H1 (cell line): ENCODE results near the gene RGS8. TPM values are rescaled to one million over a fixed set of nuclear protein-coding genes. Genes with fewer than 3 reads are reported as not detected.

Experiments
- CTCF ChIA-PET: fragments of 300-600 bp; sonication (Branson Sonifier 250); formaldehyde crosslinking; loops from one replicate; lab custom pipeline; 2021; ENCODE audit not compliant: partially characterized antibody; lab: Charles Lee
- POLR2A ChIA-PET: fragments of 300-600 bp; sonication (Branson Sonifier 250); formaldehyde crosslinking; loops from one replicate; lab custom pipeline; 2021; ENCODE audit warnings: inconsistent platforms; ENCODE audit not compliant: partially characterized antibody; lab: Charles Lee
- DNase-seq, 2 experiments: peaks; one replicate each; pipeline versions ENCODE4 v3.0.0 to v3.0.0-alpha.2; 2010 to 2022; ENCODE audit warnings: low spot score in 2 of 2, low read depth in 1 of 2, mixed read lengths in 1 of 2
- FAIRE-seq: peaks from 2 replicates; lab custom pipeline; 2011; peaks lifted over from hg19 to GRCh38; lab: Jason Lieb, UNC
- H2AFZ ChIP-seq: 2 replicates; pipeline ENCODE4 v1.8.1; 2012; ENCODE audit warnings: low read length, inconsistent platforms
- H2AK5ac ChIP-seq: 2 replicates; pipeline ENCODE4 v1.6.1; 2013; ENCODE audit warnings: low read depth, low read length
- H2BK120ac ChIP-seq: replicated peaks from 2 replicates; pipeline ENCODE3; 2013; ENCODE audit warnings: low read depth, low read length, inconsistent platforms
- H2BK12ac ChIP-seq: 2 replicates; pipeline ENCODE4 v1.6.1; 2013; ENCODE audit warnings: low read depth, low read length
- H2BK15ac ChIP-seq: 2 replicates; pipeline ENCODE4 v1.6.1; 2013; ENCODE audit warnings: low read length
- H2BK20ac ChIP-seq: 2 replicates; pipeline ENCODE4 v1.6.1; 2013; ENCODE audit warnings: low read length
- H2BK5ac ChIP-seq: 2 replicates; pipeline ENCODE4 v1.6.1; 2013; ENCODE audit warnings: low read depth, low read length
- H3K14ac ChIP-seq: 2 replicates; pipeline ENCODE4 v1.6.1; 2013; ENCODE audit warnings: inconsistent platforms; ENCODE audit not compliant: insufficient read length
- H3K18ac ChIP-seq: 2 replicates; pipeline ENCODE4 v1.6.1; 2013; ENCODE audit warnings: low read length; ENCODE audit errors: extremely low read depth
- H3K23ac ChIP-seq: 2 replicates; pipeline ENCODE4 v1.6.1; 2013; ENCODE audit warnings: inconsistent platforms; ENCODE audit not compliant: insufficient read length
- H3K23me2 ChIP-seq: 2 replicates; pipeline ENCODE4 v1.6.1; 2013; ENCODE audit warnings: low read depth, low read length
- H3K27ac ChIP-seq: 2 replicates; pipeline ENCODE4 v1.6.1; 2011; ENCODE audit warnings: low read depth, low read length, inconsistent platforms
- H3K27me3 ChIP-seq, 4 experiments: replicated peaks in 1 of 4; 1 replicate in 1 of 4; 2 replicates in 3 of 4; pipeline versions ENCODE4 v1.6.1 to v1.8.1; 2011 to 2013; ENCODE audit warnings: low read length in 3 of 4, mild to moderate bottlenecking in 3 of 4, inconsistent platforms in 2 of 4, mixed read lengths in 2 of 4, moderate library complexity in 1 of 4; ENCODE audit not compliant: control insufficient read depth in 3 of 4, insufficient read depth in 3 of 4; ENCODE audit errors: extremely low read depth in 1 of 4
- H3K36me3 ChIP-seq, 4 experiments: 2 replicates each; pipeline versions ENCODE4 v1.6.1 to v1.8.1; 2011 to 2013; ENCODE audit warnings: mild to moderate bottlenecking in 4 of 4, low read length in 3 of 4, moderate library complexity in 2 of 4, control low read depth in 1 of 4, inconsistent platforms in 1 of 4; ENCODE audit not compliant: insufficient read depth in 4 of 4, control insufficient read depth in 2 of 4
- H3K4ac ChIP-seq: replicated peaks from 2 replicates; pipeline ENCODE3; 2013; ENCODE audit warnings: low read length, low read depth, mixed read lengths, inconsistent platforms; ENCODE audit not compliant: insufficient read length
- H3K4me1 ChIP-seq, 4 experiments: replicated peaks in 1 of 4; 1 replicate in 1 of 4; 2 replicates in 3 of 4; pipeline versions ENCODE4 v1.6.1 to v1.8.1; 2011 to 2013; ENCODE audit warnings: low read length in 3 of 4, inconsistent platforms in 2 of 4, mixed read lengths in 1 of 4; ENCODE audit not compliant: insufficient read depth in 4 of 4, control insufficient read depth in 3 of 4
- H3K4me2 ChIP-seq, 2 experiments: 2 replicates each; pipeline versions ENCODE4 v1.6.1 to v1.8.1; 2011 to 2013; ENCODE audit warnings: low read depth in 2 of 2, low read length in 2 of 2, control low read depth in 1 of 2, inconsistent platforms in 1 of 2, mild to moderate bottlenecking in 1 of 2; ENCODE audit not compliant: insufficient read depth in 1 of 2
- H3K4me3 ChIP-seq, 4 experiments: fragments of 200-600, 300-600 bp in 1 of 4; sonication (generic), shearing (Covaris generic), sonication (Bioruptor Twin) in 1 of 4; 2 replicates each; pipeline versions ENCODE4 v1.5.1 to v1.8.1; 2011 to 2016; ENCODE audit warnings: low read length in 4 of 4, low read depth in 3 of 4, control low read depth in 2 of 4, inconsistent platforms in 2 of 4, mild to moderate bottlenecking in 2 of 4, mixed read lengths in 1 of 4, moderate library complexity in 1 of 4; ENCODE audit not compliant: insufficient read depth in 2 of 4; ENCODE audit errors: extremely low read depth in 1 of 4
- H3K56ac ChIP-seq: replicated peaks from 2 replicates; pipeline ENCODE3; 2013; ENCODE audit warnings: low read depth, mild to moderate bottlenecking, mixed read lengths, low read length, inconsistent platforms; ENCODE audit not compliant: insufficient read length
- H3K79me1 ChIP-seq: 2 replicates; pipeline ENCODE4 v1.6.1; 2013; ENCODE audit warnings: low read depth, low read length, control low read depth
- H3K79me2 ChIP-seq, 2 experiments: 2 replicates each; pipeline versions ENCODE4 v1.6.1 to v1.8.1; 2012 to 2013; ENCODE audit warnings: low read length in 2 of 2, mild to moderate bottlenecking in 2 of 2, inconsistent platforms in 1 of 2; ENCODE audit not compliant: insufficient read depth in 2 of 2, control insufficient read depth in 1 of 2
- H3K9ac ChIP-seq, 4 experiments: replicated peaks in 1 of 4; 1 replicate in 1 of 4; 2 replicates in 3 of 4; pipeline versions ENCODE4 v1.6.1 to v1.8.1; 2011 to 2013; ENCODE audit warnings: low read depth in 3 of 4, low read length in 3 of 4, control low read depth in 2 of 4, mild to moderate bottlenecking in 2 of 4, moderate library complexity in 2 of 4, inconsistent platforms in 1 of 4; ENCODE audit errors: extremely low read depth in 1 of 4
- H3K9me3 ChIP-seq, 2 experiments: 2 replicates each; pipeline versions ENCODE4 v1.6.1 to v1.8.1; 2012 to 2013; ENCODE audit warnings: mild to moderate bottlenecking in 2 of 2, moderate library complexity in 2 of 2, control low read depth in 1 of 2, inconsistent platforms in 1 of 2, low read depth in 1 of 2, low read length in 1 of 2, mixed read lengths in 1 of 2; ENCODE audit not compliant: insufficient read depth in 2 of 2
- H4K20me1 ChIP-seq, 2 experiments: replicated peaks in 1 of 2; 2 replicates each; pipeline versions ENCODE3 to v1.8.1; 2011 to 2013; ENCODE audit warnings: inconsistent platforms in 2 of 2, low read length in 2 of 2, mild to moderate bottlenecking in 1 of 2; ENCODE audit not compliant: insufficient read depth in 2 of 2, control insufficient read depth in 1 of 2
- H4K5ac ChIP-seq: 2 replicates; pipeline ENCODE4 v1.6.1; 2013; ENCODE audit warnings: low read length, low read depth, mixed read lengths, inconsistent platforms; ENCODE audit not compliant: insufficient read length
- H4K8ac ChIP-seq: 2 replicates; pipeline ENCODE4 v1.8.0; 2013; ENCODE audit warnings: mild to moderate bottlenecking, moderate library complexity, low read length, inconsistent platforms; ENCODE audit not compliant: insufficient read depth; ENCODE audit errors: extremely low read depth
- H4K91ac ChIP-seq: replicated peaks from 2 replicates; pipeline ENCODE3; 2013; ENCODE audit warnings: low read length, mixed read lengths, inconsistent platforms; ENCODE audit not compliant: insufficient read length
- CHD2 ChIP-seq: IDR thresholded peaks from 2 replicates; pipeline ENCODE4 v1.6.1; 2012; ENCODE audit warnings: low read length, improper control_type of control experiment
- GTF2F1 ChIP-seq: IDR thresholded peaks from 2 replicates; pipeline ENCODE4 v1.6.1; 2012; ENCODE audit warnings: low read depth, low read length, improper control_type of control experiment, borderline replicate concordance
- MAFK ChIP-seq: IDR thresholded peaks from 2 replicates; pipeline ENCODE4 v1.6.1; 2012; ENCODE audit warnings: low read depth, mild to moderate bottlenecking, improper control_type of control experiment, low read length
- PHF8 ChIP-seq: fragments of 200-600 bp; sonication (generic); conservative IDR thresholded peaks from 2 replicates; pipeline ENCODE4 v1.7.1; 2012; ENCODE audit warnings: low read depth, mild to moderate bottlenecking, inconsistent platforms, low read length, moderate library complexity
- RBBP5 ChIP-seq: IDR thresholded peaks from 2 replicates; pipeline ENCODE4 v1.7.1; 2012; ENCODE audit warnings: low read depth, mild to moderate bottlenecking, inconsistent platforms, low read length, moderate library complexity, borderline replicate concordance
- SP4 ChIP-seq: IDR thresholded peaks from 2 replicates; pipeline ENCODE4 v1.6.1; 2012; ENCODE audit warnings: low read length, inconsistent platforms
- TAF1 ChIP-seq: IDR thresholded peaks from 2 replicates; pipeline ENCODE4 v1.6.1; 2011; ENCODE audit warnings: mild to moderate bottlenecking, low read depth, low read length
- TAF7 ChIP-seq: optimal IDR thresholded peaks from 2 replicates; pipeline ENCODE3; 2011; ENCODE audit warnings: low read depth, mild to moderate bottlenecking, inconsistent platforms, low read length, moderate library complexity, borderline replicate concordance
- TBP ChIP-seq: IDR thresholded peaks from 2 replicates; pipeline ENCODE4 v1.6.1; 2011; ENCODE audit warnings: low read depth, low read length, improper control_type of control experiment
- YY1 ChIP-seq: IDR thresholded peaks from 2 replicates; pipeline ENCODE4 v1.6.1; 2011; ENCODE audit warnings: low read depth, mild to moderate bottlenecking, low read length
- ZNF274 ChIP-seq: IDR thresholded peaks from 2 replicates; pipeline ENCODE4 v1.7.0; 2012; ENCODE audit warnings: low read length, borderline replicate concordance; ENCODE audit errors: extremely low read depth
- WGBS, 2 experiments: shearing (Covaris generic) in 1 of 2; methylation state at CpG; one replicate each; pipeline versions ENCODE4 v1.1.6 to v1.1.7; 2013 to 2015; ENCODE audit warnings: low lambda C conversion rate in 2 of 2, mixed read lengths in 2 of 2, inconsistent platforms in 1 of 2, low coverage in 1 of 2, missing lambda C conversion rate in 1 of 2; ENCODE audit not compliant: insufficient replicate concordance in 2 of 2, insufficient coverage in 1 of 2, insufficient read length in 1 of 2; ENCODE audit errors: extremely low coverage in 1 of 2, missing lambda C conversion rate in 1 of 2; 5-methylcytosine and 5-hydroxymethylcytosine counted together
- polyA plus RNA-seq, 7 experiments: library from polyadenylated mRNA; depleted of rRNA in 3 of 7; stranded (reverse) in 5 of 7; unstranded in 2 of 7; fragments of >200 nt in 5 of 7; fragments of 200-250 nt in 2 of 7; gene quantifications; 1 replicate in 5 of 7; 2 replicates in 1 of 7; 4 replicates in 1 of 7; pipeline versions ENCODE4 v1.2.1 to v1.2.3, GENCODE V29; 2011 to 2013; ENCODE audit warnings: missing spikeins in 2 of 7, mixed read lengths in 2 of 7
- total RNA-seq: library from RNA; stranded (reverse); fragmentation: NEBNext Ultra II Directional; extraction: Animal tissue kit (Norgen Biotek cat#: 25700); gene quantifications from 2 replicates; pipeline ENCODE4 v1.2.1, GENCODE V29; 2021
- TF ChIP-seq, protein P1 (sequence below), 3 experiments: IDR thresholded peaks; 1 replicate in 2 of 3; 2 replicates in 1 of 3; pipeline versions ENCODE4 v1.5.1 to v1.6.1; 2011; ENCODE audit warnings: low read length in 3 of 3, mild to moderate bottlenecking in 3 of 3, inconsistent platforms in 2 of 3, low read depth in 1 of 3, moderate library complexity in 1 of 3; ENCODE audit not compliant: insufficient read depth in 1 of 3; ENCODE audit errors: control extremely low read depth in 1 of 3

RGS8 gene
- total and polyA plus RNA-seq, 2 of the 8 experiments (the other 6 are each of a cell fraction or from before 2014, with no cell fraction given), result 0.13 to 0.23 TPM

DNA sequence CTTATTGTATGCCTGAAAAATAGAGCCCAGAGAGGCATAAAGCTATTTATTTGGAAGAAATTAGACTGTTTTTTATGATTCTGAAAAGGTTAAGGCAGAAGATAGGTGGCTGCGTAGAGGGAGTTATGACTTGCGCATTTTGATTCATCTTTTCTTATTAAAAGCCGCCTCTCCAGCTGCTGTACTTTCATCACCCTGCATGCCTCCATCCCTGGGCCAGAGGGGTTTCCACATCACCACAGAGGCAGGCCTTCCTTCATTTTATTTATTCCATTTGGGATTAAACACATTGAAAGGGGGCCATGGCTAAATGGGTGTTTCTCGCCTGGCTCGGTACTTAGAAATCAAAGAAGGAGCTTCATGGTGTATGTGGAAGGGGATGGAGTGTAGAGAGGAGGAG is 14.6 kb upstream of the RGS8 start:
- Histone ChIP-seq H2BK120ac (no peak overlapping the region), H3K4ac (no peak overlapping the region), H3K79me1 (no peaks in the 10 kb centered on the region), H2BK12ac (peak overlapping the region; percentile 85), H3K9ac (no peak overlapping the region), H2BK5ac (no peak overlapping the region; the same call in 1 of the 2 replicates), H3K4me2 (peak overlapping the region; percentile 70 to 76; a peak in 2 of 4 replicates), H3K36me3 (no peaks in the 10 kb centered on the region), H3K23me2 (peaks cover 2% of the 10 kb centered on the region), H4K20me1 (no peaks in the 10 kb centered on the region), H3K18ac (peak overlapping the region; percentile 86; the same call in 1 of the 2 replicates), H3K27me3 (no peaks in the 10 kb centered on the region), H3K79me2 (no peaks in the 10 kb centered on the region), H3K4me1 (peaks cover 10 to 26% (median 14%) of the 10 kb centered on the region in 4 experiments), H2AFZ (0 out of 2 replicates have a peak overlapping the region, but pooled peaks have one; percentile 60), H2AK5ac (no peak overlapping the region), H3K27ac (no peak overlapping the region), H2BK20ac (peak overlapping the region; percentile 69; the same call in 1 of the 2 replicates), H3K56ac (peak overlapping the region; percentile 33), H4K8ac (no peak overlapping the region), H4K91ac (no peak overlapping the region), H3K9me3 (no peaks in the 10 kb centered on the region), H3K4me3 (no peak overlapping the region), H3K23ac (no peak overlapping the region), H4K5ac (no peak overlapping the region), H2BK15ac (no peak overlapping the region), H3K14ac (no peak overlapping the region)
- DNase-seq (no peak), FAIRE-seq (no peak)
- CTCF ChIA-PET, result interaction anchor here (0.6 to 4.8 kb wide), 24 partner anchors 9 to 237 kb away, joined by 3 to 44 read pairs (median 4); partner anchors contain the start of gene RGS8
- WGBS, 2 experiments, result 62% methylated on average over 5 of the region's 5 CpGs; no CpG with 5 or more reads in 1 of the 2 experiments
- POLR2A ChIA-PET, result interaction anchor here (0.8 to 2.8 kb wide), 7 partner anchors 14 to 307 kb away, joined by 3 to 31 read pairs (median 9); partner anchors contain the start of gene GLUL
- TF ChIP-seq CHD2 (no peak), YY1 (no peak), SP4 (no peak), TBP (no peak), RBBP5 (no peak), MAFK (no peak), TAF7 (no peak), GTF2F1 (no peak), PHF8 (no peak), TAF1 (no peak), ZNF274 (no peak)
- TF ChIP-seq, protein P1, sequence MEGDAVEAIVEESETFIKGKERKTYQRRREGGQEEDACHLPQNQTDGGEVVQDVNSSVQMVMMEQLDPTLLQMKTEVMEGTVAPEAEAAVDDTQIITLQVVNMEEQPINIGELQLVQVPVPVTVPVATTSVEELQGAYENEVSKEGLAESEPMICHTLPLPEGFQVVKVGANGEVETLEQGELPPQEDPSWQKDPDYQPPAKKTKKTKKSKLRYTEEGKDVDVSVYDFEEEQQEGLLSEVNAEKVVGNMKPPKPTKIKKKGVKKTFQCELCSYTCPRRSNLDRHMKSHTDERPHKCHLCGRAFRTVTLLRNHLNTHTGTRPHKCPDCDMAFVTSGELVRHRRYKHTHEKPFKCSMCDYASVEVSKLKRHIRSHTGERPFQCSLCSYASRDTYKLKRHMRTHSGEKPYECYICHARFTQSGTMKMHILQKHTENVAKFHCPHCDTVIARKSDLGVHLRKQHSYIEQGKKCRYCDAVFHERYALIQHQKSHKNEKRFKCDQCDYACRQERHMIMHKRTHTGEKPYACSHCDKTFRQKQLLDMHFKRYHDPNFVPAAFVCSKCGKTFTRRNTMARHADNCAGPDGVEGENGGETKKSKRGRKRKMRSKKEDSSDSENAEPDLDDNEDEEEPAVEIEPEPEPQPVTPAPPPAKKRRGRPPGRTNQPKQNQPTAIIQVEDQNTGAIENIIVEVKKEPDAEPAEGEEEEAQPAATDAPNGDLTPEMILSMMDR (IDR thresholded peaks at IDR 0.05; ENCODE audit: control extremely low read depth in 1 of 3, insufficient read depth in 1 of 3, low read depth in 1 of 3, low read length in 3 of 3), result no peak
